Keratinocyte (primary cell): ENCODE results near the gene SEBOX. TPM values are rescaled to one million over a fixed set of nuclear protein-coding genes. Genes with fewer than 3 reads are reported as not detected.

Experiments
- DNase-seq: peaks from one replicate; pipeline ENCODE4 v3.0.0-alpha.2; 2011; ENCODE audit warnings: low read depth, missing footprints, low spot score
- FAIRE-seq: peaks from 2 replicates; lab custom pipeline; 2011; peaks lifted over from hg19 to GRCh38; lab: Jason Lieb, UNC
- H2AFZ ChIP-seq: 2 replicates; pipeline ENCODE4 v1.6.0; 2012; ENCODE audit warnings: low read length, control low read depth, inconsistent platforms; ENCODE audit not compliant: control insufficient read depth
- H3K27ac ChIP-seq: 2 replicates; pipeline ENCODE4 v1.5.1; 2011; ENCODE audit warnings: low read length; ENCODE audit not compliant: control insufficient read depth, insufficient read depth
- H3K27me3 ChIP-seq: 3 replicates; pipeline ENCODE4 v1.6.0; 2011; ENCODE audit warnings: low read length; ENCODE audit not compliant: control insufficient read depth, insufficient read depth; ENCODE audit errors: extremely low read depth
- H3K36me3 ChIP-seq, 2 experiments: 2 replicates in 1 of 2; 3 replicates in 1 of 2; pipeline ENCODE4 v1.5.1; 2011; ENCODE audit warnings: low read length in 2 of 2, mild to moderate bottlenecking in 1 of 2; ENCODE audit not compliant: control insufficient read depth in 2 of 2, insufficient read depth in 2 of 2; ENCODE audit errors: extremely low read depth in 1 of 2
- H3K4me1 ChIP-seq: 3 replicates; pipeline ENCODE4 v1.5.1; 2011; ENCODE audit warnings: low read length; ENCODE audit not compliant: control insufficient read depth, insufficient read depth; ENCODE audit errors: extremely low read depth
- H3K4me2 ChIP-seq: 3 replicates; pipeline ENCODE4 v1.6.0; 2011; ENCODE audit warnings: low read depth, low read length; ENCODE audit not compliant: control insufficient read depth, insufficient read depth; ENCODE audit errors: extremely low read depth
- H3K4me3 ChIP-seq, 3 experiments: fragments of 200-600 bp in 1 of 3; sonication (generic) in 1 of 3; 2 replicates in 2 of 3; 3 replicates in 1 of 3; pipeline ENCODE4 v1.5.1; 2011 to 2016; ENCODE audit warnings: low read length in 3 of 3, mild to moderate bottlenecking in 3 of 3, control low read depth in 2 of 3, inconsistent platforms in 1 of 3, low read depth in 1 of 3, mixed read lengths in 1 of 3, mixed run types in 1 of 3, moderate library complexity in 1 of 3; ENCODE audit not compliant: control insufficient read depth in 2 of 3, insufficient read depth in 2 of 3; ENCODE audit errors: extremely low read depth in 1 of 3
- H3K79me2 ChIP-seq: 2 replicates; pipeline ENCODE4 v1.6.0; 2012; ENCODE audit warnings: low read length; ENCODE audit not compliant: control insufficient read depth, insufficient read depth
- H3K9ac ChIP-seq: 3 replicates; pipeline ENCODE4 v1.6.0; 2011; ENCODE audit warnings: low read length; ENCODE audit not compliant: control insufficient read depth, insufficient read depth; ENCODE audit errors: extremely low read depth
- H3K9me1 ChIP-seq: 3 replicates; pipeline ENCODE4 v1.6.0; 2011; ENCODE audit warnings: low read length; ENCODE audit not compliant: control insufficient read depth, insufficient read depth; ENCODE audit errors: extremely low read depth
- H3K9me3 ChIP-seq: 2 replicates; pipeline ENCODE4 v1.5.1; 2012; ENCODE audit warnings: low read depth, low read length; ENCODE audit not compliant: control insufficient read depth
- H4K20me1 ChIP-seq: 3 replicates; pipeline ENCODE4 v1.6.0; 2011; ENCODE audit warnings: low read length; ENCODE audit not compliant: control insufficient read depth, insufficient read depth; ENCODE audit errors: extremely low read depth
- EZH2 ChIP-seq: IDR thresholded peaks from one replicate; pipeline ENCODE4 v1.6.1; 2012; ENCODE audit warnings: inconsistent platforms, mild to moderate bottlenecking, low read length, moderate library complexity
- dilution Hi-C: fragments of 300-500 bp; cut with MboI; formaldehyde crosslinking; loops from one replicate; pipeline ENCODE4 v1.7.0; 2020; ENCODE audit warnings: low sequenced_read_pairs; ENCODE audit not compliant: extremely low pct_ligation_motif_present
- polyA plus RNA-seq, 5 experiments: library from polyadenylated mRNA; depleted of rRNA in 3 of 5; stranded (reverse) in 3 of 5; stranded (forward) in 1 of 5; unstranded in 1 of 5; fragments of >200 nt; gene quantifications; 1 replicate in 1 of 5; 2 replicates in 3 of 5; 3 replicates in 1 of 5; pipeline versions ENCODE4 v1.2.1 to v1.2.3, GENCODE V29; 2011 to 2012; ENCODE audit warnings: missing spikeins in 2 of 5, low read depth in 1 of 5, low replicate concordance in 1 of 5
- TF ChIP-seq, protein P1 (sequence below), 3 experiments: IDR thresholded peaks in 1 of 3; conservative IDR thresholded peaks in 1 of 3; optimal IDR thresholded peaks in 1 of 3; 2 replicates in 2 of 3; 3 replicates in 1 of 3; pipeline versions ENCODE3 to v1.5.1; 2011; ENCODE audit warnings: low read length in 3 of 3, mild to moderate bottlenecking in 3 of 3, moderate library complexity in 2 of 3, control low read depth in 1 of 3, inconsistent platforms in 1 of 3; ENCODE audit not compliant: insufficient read depth in 2 of 3; ENCODE audit errors: extremely low read depth in 1 of 3

The SEBOX gene
- polyA plus RNA-seq, 1 donor (not counting 4 experiments of a cell fraction or from before 2014, with no cell fraction given), result not detected

DNA sequence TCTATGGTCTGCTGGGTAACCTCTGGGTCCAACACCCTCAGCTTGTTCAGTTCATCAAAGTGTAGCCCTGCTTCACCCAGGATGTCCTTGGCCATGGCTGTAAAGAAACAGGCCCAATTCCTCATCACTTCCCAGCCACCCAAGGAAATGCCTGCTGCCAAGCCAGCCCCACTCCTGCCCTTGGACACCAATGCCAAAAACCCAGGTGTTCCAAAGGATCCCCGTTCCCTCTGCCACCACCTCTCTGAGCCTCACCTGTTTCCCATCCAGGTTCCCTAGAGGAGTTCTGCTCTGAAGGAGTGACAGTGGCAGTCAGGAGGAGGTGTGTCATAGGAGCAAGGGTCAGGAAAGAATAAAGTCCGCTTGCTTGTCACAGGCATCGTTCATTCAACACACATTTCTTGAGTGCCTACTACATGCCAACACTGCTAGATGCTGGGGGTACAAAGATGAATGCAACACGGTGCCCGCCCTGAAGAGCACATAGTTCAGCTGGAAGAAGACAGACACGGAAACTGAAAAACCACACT lies 33.0 kb downstream of the SEBOX start:
- Histone ChIP-seq H2AFZ (no peak overlapping the region), H3K79me2 (peaks cover 26% of the 10 kb centered on the region), H3K9ac (no peak overlapping the region), H3K27ac (no peak overlapping the region), H3K9me3 (no peaks in the 10 kb centered on the region), H3K4me1 (peaks cover 19% of the 10 kb centered on the region), H3K4me3 (no peak overlapping the region), H3K27me3 (no peaks in the 10 kb centered on the region), H3K36me3 (peaks cover 9 to 14% of the 10 kb centered on the region in 2 experiments), H3K4me2 (no peak overlapping the region), H4K20me1 (peaks cover 4% of the 10 kb centered on the region), H3K9me1 (peaks cover 2% of the 10 kb centered on the region)
- dilution Hi-C loops, result no loop called here
- FAIRE-seq (no peak), DNase-seq (no peak)
- TF ChIP-seq EZH2, result no peak
- TF ChIP-seq, protein P1, sequence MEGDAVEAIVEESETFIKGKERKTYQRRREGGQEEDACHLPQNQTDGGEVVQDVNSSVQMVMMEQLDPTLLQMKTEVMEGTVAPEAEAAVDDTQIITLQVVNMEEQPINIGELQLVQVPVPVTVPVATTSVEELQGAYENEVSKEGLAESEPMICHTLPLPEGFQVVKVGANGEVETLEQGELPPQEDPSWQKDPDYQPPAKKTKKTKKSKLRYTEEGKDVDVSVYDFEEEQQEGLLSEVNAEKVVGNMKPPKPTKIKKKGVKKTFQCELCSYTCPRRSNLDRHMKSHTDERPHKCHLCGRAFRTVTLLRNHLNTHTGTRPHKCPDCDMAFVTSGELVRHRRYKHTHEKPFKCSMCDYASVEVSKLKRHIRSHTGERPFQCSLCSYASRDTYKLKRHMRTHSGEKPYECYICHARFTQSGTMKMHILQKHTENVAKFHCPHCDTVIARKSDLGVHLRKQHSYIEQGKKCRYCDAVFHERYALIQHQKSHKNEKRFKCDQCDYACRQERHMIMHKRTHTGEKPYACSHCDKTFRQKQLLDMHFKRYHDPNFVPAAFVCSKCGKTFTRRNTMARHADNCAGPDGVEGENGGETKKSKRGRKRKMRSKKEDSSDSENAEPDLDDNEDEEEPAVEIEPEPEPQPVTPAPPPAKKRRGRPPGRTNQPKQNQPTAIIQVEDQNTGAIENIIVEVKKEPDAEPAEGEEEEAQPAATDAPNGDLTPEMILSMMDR (optimal IDR thresholded peaks at IDR 0.05 in 1 of 3, IDR thresholded peaks at IDR 0.05 in 1 of 3, conservative IDR thresholded peaks at IDR 0.05 in 1 of 3; ENCODE audit: extremely low read depth in 1 of 3, insufficient read depth in 2 of 3, low read length in 3 of 3), result no peak

DNA sequence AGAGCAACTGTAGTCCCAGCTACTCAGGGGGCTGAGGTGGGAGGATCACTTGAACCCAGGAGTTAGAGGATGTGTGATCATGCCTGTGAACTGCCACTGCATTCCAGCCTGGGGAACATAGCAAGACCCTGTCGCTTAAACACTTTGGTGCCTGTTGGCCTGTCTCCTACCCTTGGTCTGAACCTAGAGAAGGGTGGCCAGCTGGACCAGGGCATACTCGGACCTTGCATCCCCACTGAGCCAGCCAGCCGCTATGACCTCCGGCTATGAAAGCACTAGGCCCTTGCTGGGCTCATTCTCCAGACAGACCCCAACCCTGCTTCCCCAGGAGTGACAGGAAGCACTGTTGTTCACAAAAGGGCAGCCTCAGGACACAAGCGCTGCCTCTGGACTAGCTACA lies 34.3 kb downstream of the SEBOX start:
- Histone ChIP-seq H3K4me2 (no peak overlapping the region), H2AFZ (no peak overlapping the region), H3K79me2 (peaks cover 20% of the 10 kb centered on the region), H3K4me3 (no peak overlapping the region), H3K9me1 (peaks cover under 1% of the 10 kb centered on the region), H3K4me1 (peaks cover 24% of the 10 kb centered on the region), H3K9ac (no peak overlapping the region), H3K27ac (no peak overlapping the region), H3K27me3 (no peaks in the 10 kb centered on the region), H3K36me3 (peaks cover 9 to 14% of the 10 kb centered on the region in 2 experiments), H4K20me1 (no peaks in the 10 kb centered on the region), H3K9me3 (no peaks in the 10 kb centered on the region)
- no peak for TF ChIP-seq EZH2
- TF ChIP-seq, protein P1 (optimal IDR thresholded peaks at IDR 0.05 in 1 of 3, IDR thresholded peaks at IDR 0.05 in 1 of 3, conservative IDR thresholded peaks at IDR 0.05 in 1 of 3; ENCODE audit: extremely low read depth in 1 of 3, insufficient read depth in 2 of 3, low read length in 3 of 3), result no peak
- dilution Hi-C loops, result no loop called here
- no peak for DNase-seq
- FAIRE-seq, result no peak
